Measurements from ENCODE around the gene ASB14. TPM values are rescaled to one million over a fixed set of nuclear protein-coding genes. Genes with fewer than 3 reads are reported as not detected.

ASB14 gene
- total RNA-seq, 2 experiments from 2014 or later, result not detected

Other genes with a start within 250 kb of the ASB14 start
- not detected for gene SPATA12, start 232.0 kb downstream of the ASB14 start, total RNA-seq
- under 1 TPM in 1 of 2 experiments, not detected in 1; 0.02 TPM for gene IL17RD, start 127.3 kb downstream of the ASB14 start, total RNA-seq
- under 1 TPM; 0.57 to 0.65 TPM for gene HESX1, start 92.7 kb downstream of the ASB14 start, total RNA-seq
- gene APPL1, start 65.0 kb downstream of the ASB14 start, total RNA-seq, result 10 to 100 TPM; 40.5 to 43.7 TPM

Measured in activated CD8-positive, alpha-beta memory T cell treated with anti-CD3 and anti-CD28 coated beads for 36 hours (primary cell).